Lower leg skin (tissue), 3 donors: ENCODE results near the gene NFATC2.

Experiments used
- CTCF ChIP-seq, 3 donors: fragments of 450-650 bp; IDR thresholded peaks; one replicate each; pipeline ENCODE4 v1.5.1; 2016; ENCODE audit warnings: antibody characterized with exemption in 3 of 3, mild to moderate bottlenecking in 3 of 3, moderate library complexity in 2 of 3
- POLR2A ChIP-seq, 2 donors: fragments of 450-650 bp; IDR thresholded peaks; one replicate each; pipeline ENCODE4 v1.6.1; 2016 to 2017; ENCODE audit warnings: antibody characterized with exemption in 2 of 2, mild to moderate bottlenecking in 1 of 2, moderate library complexity in 1 of 2

GRCh38 chr20:51583499-51583898 lies 41.0 kb upstream of the NFATC2 start:
- TF ChIP-seq CTCF (IDR thresholded peaks at IDR 0.05) (no peak), POLR2A (IDR thresholded peaks at IDR 0.05) (no peak)
